HepG2 (cell line): Measurements from ENCODE around the gene ABHD3.

Source experiments
- EZH2 ChIP-seq: conservative IDR thresholded peaks from 2 replicates; pipeline ENCODE4 v1.6.1; 2012; ENCODE audit warnings: mild to moderate bottlenecking, low read depth, low read length, moderate library complexity
- GATAD2A ChIP-seq: IDR thresholded peaks from 2 replicates; pipeline ENCODE4 v1.6.1; 2016
- LBX2 ChIP-seq: sonication (generic); formaldehyde crosslinking; IDR thresholded peaks from 2 replicates; pipeline ENCODE4 v1.5.0; 2020; ENCODE audit warnings: missing genetic modification reagents, mild to moderate bottlenecking, borderline replicate concordance
- ZMAT3 ChIP-seq: sonication (generic); formaldehyde crosslinking; conservative IDR thresholded peaks from 2 replicates; pipeline ENCODE4 v1.7.0; 2021; ENCODE audit warnings: missing genetic modification reagents
- ZNF790 ChIP-seq: sonication (generic); formaldehyde crosslinking; IDR thresholded peaks from 2 replicates; pipeline ENCODE4 v1.8.0; 2022; ENCODE audit warnings: missing genetic modification reagents, mild to moderate bottlenecking, borderline replicate concordance
- ZSCAN31 ChIP-seq: sonication (generic); formaldehyde crosslinking; IDR thresholded peaks from 2 replicates; pipeline ENCODE4 v1.5.0; 2020; ENCODE audit warnings: low read depth, mild to moderate bottlenecking, missing genetic modification reagents

GRCh38 chr18:21701621-21702020, 3.0 kb downstream of the ABHD3 start:
- TF ChIP-seq ZSCAN31 (CRISPR knock-in tag) (no peak), ZNF790 (CRISPR knock-in tag) (no peak), LBX2 (CRISPR knock-in tag) (no peak), ZMAT3 (no peak), GATAD2A (CRISPR knock-in tag) (no peak), EZH2 (no peak)
